AG09319 (cell line): ENCODE results near the gene ZGPAT.

Experiments
- DNase-seq: peaks from one replicate; pipeline ENCODE4 v3.0.0-alpha.2; 2010; ENCODE audit warnings: low read depth; ENCODE audit errors: extremely low read depth
- CTCF ChIP-seq: IDR thresholded peaks from 2 replicates; pipeline ENCODE4 v1.5.1; 2011; ENCODE audit warnings: low read depth, mild to moderate bottlenecking, inconsistent platforms, low read length, moderate library complexity

Gene ZGPAT

GRCh38 chr20:63748934-63749270 is 41.1 kb downstream of the ZGPAT start:
- no peak for DNase-seq
- no peak for TF ChIP-seq CTCF

- no peak for TF ChIP-seq CTCF
- DNase-seq = no peak
Observed at GRCh38 chr20:63749597-63750508, 42.0 kb downstream of the ZGPAT start.

GRCh38 chr20:63750807-63751470 is 43.1 kb downstream of the ZGPAT start:
- no peak for TF ChIP-seq CTCF
- DNase-seq = no peak

GRCh38 chr20:63751471-63752271 is 43.8 kb downstream of the ZGPAT start:
- TF ChIP-seq CTCF = no peak
- no peak for DNase-seq

GRCh38 chr20:63752411-63753101 is 44.7 kb downstream of the ZGPAT start:
- no peak for DNase-seq
- TF ChIP-seq CTCF = no peak

- TF ChIP-seq CTCF = no peak
- DNase-seq = no peak
Observed at GRCh38 chr20:63753381-63753780, 45.5 kb downstream of the ZGPAT start.
